ENCODE measurements around the gene WWOX. TPM values are rescaled to one million over a fixed set of nuclear protein-coding genes. Genes with fewer than 3 reads are reported as not detected.

The WWOX gene
- polyA plus RNA-seq, 6 donors from 2014 or later: 9.1 to 17.0 (median 12.5) TPM

DNA sequence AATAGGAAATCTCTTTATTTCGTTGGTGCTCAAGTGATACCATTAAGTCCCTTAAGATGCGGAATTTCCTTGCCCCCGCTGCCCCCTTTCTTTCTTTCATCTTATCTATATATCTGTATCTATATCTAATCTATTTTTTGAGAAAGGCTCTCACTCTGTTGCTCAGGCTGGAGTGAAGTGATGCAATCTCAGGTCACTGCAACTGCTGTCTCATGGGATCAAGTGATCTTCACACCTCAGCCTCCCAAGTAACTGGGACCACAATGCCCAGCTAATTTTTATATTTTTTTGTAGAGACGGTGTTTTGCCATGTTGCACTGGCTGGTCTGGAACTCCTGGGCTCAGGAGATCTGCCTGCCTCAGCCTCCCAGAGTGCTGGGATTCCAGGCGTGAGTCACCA lies 693.5 kb downstream of the WWOX start:
- no peaks in the 10 kb centered on the region for H3K4me1 Mint-ChIP-seq
- peaks cover 0 to 19% of the 10 kb centered on the region in 2 donors for H3K36me3 Mint-ChIP-seq
- DNase-seq (no peak), ATAC-seq (ENCODE audit: low read depth in 2 of 2) (no peak)
- H3K9me3 Mint-ChIP-seq: peaks cover 0 to 2% (median 0%) of the 10 kb centered on the region in 7 donors
- no peaks in the 10 kb centered on the region for H3K27me3 Mint-ChIP-seq
- H3K27ac Mint-ChIP-seq: peak overlapping the region in 1 of 6 donors; percentile 48
- H3K4me3 Mint-ChIP-seq: no peak overlapping the region

DNA sequence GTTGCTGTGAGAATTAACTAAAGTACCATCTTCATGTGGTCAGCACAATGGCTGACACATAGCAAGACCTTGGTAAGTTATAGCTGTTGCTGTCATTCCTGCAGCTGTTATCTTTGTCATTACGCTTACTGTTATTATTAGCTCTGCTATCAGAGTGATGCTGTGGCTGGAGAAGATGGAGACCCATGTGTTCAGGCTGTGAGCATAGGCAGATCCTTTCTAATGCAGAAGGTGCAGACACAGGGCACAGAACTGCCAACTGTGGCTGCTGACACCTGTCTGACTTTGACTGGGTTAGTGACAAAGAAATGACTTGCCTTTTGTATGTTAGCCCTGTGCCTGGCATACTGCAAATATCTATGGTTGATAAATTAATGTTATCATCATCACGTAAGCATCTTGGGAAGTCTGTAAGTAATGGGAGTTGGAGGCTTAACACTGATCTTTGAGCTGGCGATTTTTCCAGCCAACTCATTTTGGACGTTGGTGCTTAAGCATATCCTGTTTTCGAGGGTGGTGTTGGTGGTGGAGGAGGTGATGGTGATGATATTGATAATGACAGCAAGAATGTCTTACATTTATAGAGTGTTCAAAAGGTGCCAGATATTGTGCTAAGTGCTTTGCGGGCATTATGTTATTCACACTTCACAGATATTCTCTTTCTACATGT lies 695.3 kb downstream of the WWOX start:
- Mint-ChIP-seq H3K4me3 (no peak overlapping the region), H3K4me1 (peaks cover 0 to under 1% (median 0%) of the 10 kb centered on the region in 3 donors), H3K27ac (peak overlapping the region in 1 of 6 donors; percentile 63), H3K27me3 (no peaks in the 10 kb centered on the region), H3K36me3 (peaks cover 0 to 14% of the 10 kb centered on the region in 2 donors), H3K9me3 (peaks cover 0 to 2% (median 0%) of the 10 kb centered on the region in 7 donors)
- DNase-seq (no peak), ATAC-seq (ENCODE audit: low read depth in 2 of 2) (no peak)

GRCh38 chr16:78795433-78795832 lies 696.0 kb downstream of the WWOX start:
- DNase-seq: no peak
- Mint-ChIP-seq H3K27ac (peak overlapping the region in 1 of 6 donors; percentile 35), H3K4me3 (no peak overlapping the region), H3K36me3 (peaks cover 0 to 14% of the 10 kb centered on the region in 2 donors), H3K4me1 (peaks cover 0 to 4% (median 0%) of the 10 kb centered on the region in 3 donors), H3K9me3 (peaks cover 0 to 2% (median 0%) of the 10 kb centered on the region in 7 donors), H3K27me3 (no peaks in the 10 kb centered on the region)
- no peak for ATAC-seq (ENCODE audit: low read depth in 2 of 2)

DNA sequence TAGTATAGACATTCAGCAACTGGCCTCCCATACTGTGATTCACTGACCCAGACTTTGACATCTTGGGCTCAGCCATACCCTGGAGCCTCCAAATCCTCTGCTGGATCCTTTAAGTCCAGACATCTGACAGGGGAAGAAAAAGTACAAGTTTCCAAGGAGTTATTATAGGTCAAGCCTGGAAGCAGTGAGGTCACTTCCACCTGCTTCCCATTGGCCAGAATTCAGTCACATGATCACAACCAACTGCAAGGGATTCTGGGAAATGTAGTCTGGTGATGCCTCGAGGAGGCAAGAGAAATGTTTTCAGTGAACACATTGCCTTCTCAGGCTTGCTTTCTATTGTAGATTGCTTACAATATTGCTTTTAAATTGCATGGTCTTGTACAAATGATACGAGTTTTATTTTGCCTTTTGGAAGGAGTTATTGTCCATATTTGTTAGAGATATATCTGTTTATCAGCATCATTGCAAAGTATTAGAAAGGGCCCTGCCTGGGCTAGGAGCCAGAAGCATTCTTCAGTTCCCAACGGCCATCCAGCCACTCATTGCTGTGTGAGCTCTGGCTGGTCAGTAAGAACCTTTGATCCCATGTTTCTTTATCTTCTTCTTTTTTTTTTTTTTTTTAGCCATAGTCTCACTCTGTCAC lies 696.9 kb downstream of the WWOX start:
- Mint-ChIP-seq H3K27ac (no peak overlapping the region), H3K4me3 (no peak overlapping the region), H3K9me3 (peaks cover 0 to 2% (median 0%) of the 10 kb centered on the region in 7 donors), H3K4me1 (peaks cover 0 to 4% (median 0%) of the 10 kb centered on the region in 3 donors), H3K36me3 (peaks cover 0 to 10% of the 10 kb centered on the region in 2 donors), H3K27me3 (no peaks in the 10 kb centered on the region)
- DNase-seq (peak; percentile 24), ATAC-seq (ENCODE audit: low read depth in 2 of 2) (peak; percentile 41)

DNA sequence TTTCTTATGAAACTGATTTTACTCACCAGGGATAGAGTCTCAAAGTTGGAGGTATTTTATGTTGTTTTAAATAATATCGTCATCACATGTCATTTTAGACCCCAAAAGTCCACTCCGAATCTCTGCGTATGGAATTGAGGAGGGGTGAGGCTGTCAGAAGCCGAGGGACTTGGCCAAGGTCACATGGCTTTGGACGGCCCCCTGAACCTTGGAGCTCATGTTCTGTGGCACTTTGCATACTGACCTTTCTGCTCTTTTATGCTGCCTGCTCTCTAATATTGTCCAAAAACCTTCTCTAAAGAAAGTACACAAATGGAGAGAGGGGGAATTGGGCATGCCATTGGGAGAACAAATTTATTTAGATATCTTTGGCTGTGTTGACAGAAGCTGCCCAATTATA lies 700.0 kb downstream of the WWOX start:
- peaks cover 8 to 13% of the 10 kb centered on the region in 2 donors for H3K36me3 Mint-ChIP-seq
- no peak for DNase-seq
- peak overlapping the region in 1 of 8 donors; percentile 70 for H3K4me3 Mint-ChIP-seq
- no peaks in the 10 kb centered on the region for H3K27me3 Mint-ChIP-seq
- peaks cover 3 to 16% (median 14%) of the 10 kb centered on the region in 3 donors for H3K4me1 Mint-ChIP-seq
- ATAC-seq (ENCODE audit: low read depth in 2 of 2): no peak
- H3K9me3 Mint-ChIP-seq: peaks cover 0 to 2% (median 0%) of the 10 kb centered on the region in 7 donors
- H3K27ac Mint-ChIP-seq: peak overlapping the region in 2 of 6 donors; percentile 22 to 82

- no peak overlapping the region for H3K27ac Mint-ChIP-seq
- no peak overlapping the region for H3K4me3 Mint-ChIP-seq
- DNase-seq (no peak), ATAC-seq (ENCODE audit: low read depth in 2 of 2) (no peak)
- peaks cover 0 to 2% (median 0%) of the 10 kb centered on the region in 7 donors for H3K9me3 Mint-ChIP-seq
- peaks cover 8 to 12% of the 10 kb centered on the region in 2 donors for H3K36me3 Mint-ChIP-seq
- no peaks in the 10 kb centered on the region for H3K27me3 Mint-ChIP-seq
- peaks cover 3 to 17% (median 16%) of the 10 kb centered on the region in 3 donors for H3K4me1 Mint-ChIP-seq
Observed at GRCh38 chr16:78800523-78800922, 701.1 kb downstream of the WWOX start.

GRCh38 chr16:78804058-78804735 lies 704.7 kb downstream of the WWOX start:
- Mint-ChIP-seq H3K4me3 (no peak overlapping the region), H3K4me1 (peaks cover 3 to 21% (median 20%) of the 10 kb centered on the region in 3 donors), H3K27me3 (no peaks in the 10 kb centered on the region), H3K9me3 (peaks cover 0 to 11% (median 0%) of the 10 kb centered on the region in 7 donors), H3K36me3 (peaks cover 8 to 18% of the 10 kb centered on the region in 2 donors), H3K27ac (no peak overlapping the region)
- no peak for ATAC-seq (ENCODE audit: low read depth in 2 of 2)
- DNase-seq: no peak

- no peak for ATAC-seq (ENCODE audit: low read depth in 2 of 2)
- no peak overlapping the region for H3K27ac Mint-ChIP-seq
- H3K9me3 Mint-ChIP-seq: peaks cover 0 to 11% (median 0%) of the 10 kb centered on the region in 7 donors
Observed at GRCh38 chr16:78805556-78805955, 706.1 kb downstream of the WWOX start.

GRCh38 chr16:78811247-78811646 lies 711.8 kb downstream of the WWOX start:
- no peaks in the 10 kb centered on the region for H3K27me3 Mint-ChIP-seq
- DNase-seq: no peak
- peak overlapping the region in 1 of 6 donors; percentile 32 for H3K27ac Mint-ChIP-seq
- H3K4me3 Mint-ChIP-seq: no peak overlapping the region
- peaks cover 0 to 16% of the 10 kb centered on the region in 2 donors for H3K36me3 Mint-ChIP-seq
- no peak for ATAC-seq (ENCODE audit: low read depth in 2 of 2)
- H3K9me3 Mint-ChIP-seq: peaks cover 0 to 2% (median 0%) of the 10 kb centered on the region in 7 donors
- H3K4me1 Mint-ChIP-seq: peaks cover 2 to 22% (median 9%) of the 10 kb centered on the region in 3 donors

More at GRCh38 chr16:78805556-78805955, 706.1 kb downstream of the WWOX start:
- no peaks in the 10 kb centered on the region for H3K27me3 Mint-ChIP-seq
- H3K4me1 Mint-ChIP-seq: peaks cover 8 to 24% (median 20%) of the 10 kb centered on the region in 3 donors
- peaks cover 8 to 22% of the 10 kb centered on the region in 2 donors for H3K36me3 Mint-ChIP-seq
- DNase-seq: no peak
- no peak overlapping the region for H3K4me3 Mint-ChIP-seq

GRCh38 chr16:78812582-78812981 lies 713.1 kb downstream of the WWOX start:
- DNase-seq: no peak
- H3K27ac Mint-ChIP-seq: peak overlapping the region in 2 of 6 donors; percentile 19 to 34
- H3K4me3 Mint-ChIP-seq: no peak overlapping the region
- ATAC-seq (ENCODE audit: low read depth in 2 of 2): no peak
- H3K4me1 Mint-ChIP-seq: peaks cover 2 to 22% (median 9%) of the 10 kb centered on the region in 3 donors
- peaks cover 0 to 16% of the 10 kb centered on the region in 2 donors for H3K36me3 Mint-ChIP-seq
- no peaks in the 10 kb centered on the region for H3K9me3 Mint-ChIP-seq
- no peaks in the 10 kb centered on the region for H3K27me3 Mint-ChIP-seq

GRCh38 chr16:78813661-78814311 lies 714.3 kb downstream of the WWOX start:
- H3K4me3 Mint-ChIP-seq: no peak overlapping the region
- H3K4me1 Mint-ChIP-seq: peaks cover 2 to 17% (median 9%) of the 10 kb centered on the region in 3 donors
- peak overlapping the region in 1 of 6 donors; percentile 56 for H3K27ac Mint-ChIP-seq
- peaks cover 0 to 16% of the 10 kb centered on the region in 2 donors for H3K36me3 Mint-ChIP-seq
- H3K9me3 Mint-ChIP-seq: no peaks in the 10 kb centered on the region
- H3K27me3 Mint-ChIP-seq: no peaks in the 10 kb centered on the region
- ATAC-seq (ENCODE audit: low read depth in 2 of 2) (no peak), DNase-seq (no peak)

GRCh38 chr16:78815713-78816112 lies 716.3 kb downstream of the WWOX start:
- H3K27me3 Mint-ChIP-seq: no peaks in the 10 kb centered on the region
- H3K36me3 Mint-ChIP-seq: peaks cover 0 to 8% of the 10 kb centered on the region in 2 donors
- H3K9me3 Mint-ChIP-seq: no peaks in the 10 kb centered on the region

More at GRCh38 chr16:78815713-78816112, 716.3 kb downstream of the WWOX start:
- no peak for ATAC-seq (ENCODE audit: low read depth in 2 of 2)
- DNase-seq: no peak
- no peak overlapping the region for H3K27ac Mint-ChIP-seq
- H3K4me1 Mint-ChIP-seq: peaks cover 4 to 10% (median 4%) of the 10 kb centered on the region in 3 donors
- H3K4me3 Mint-ChIP-seq: no peak overlapping the region

Data from naive B cell (primary cell).